NCI-H510A treated with DMSO at 0.1 percent for 48 hours (cell line): ENCODE data around the gene NRCAM.
A peak's percentile ranks its signal among the peaks of the same experiment; 100 is the strongest.

Experiments used
- DNase-seq: peaks from one replicate; lab custom pipeline; 2025; lab: John Stamatoyannopoulos, UW

The NRCAM gene

DNA sequence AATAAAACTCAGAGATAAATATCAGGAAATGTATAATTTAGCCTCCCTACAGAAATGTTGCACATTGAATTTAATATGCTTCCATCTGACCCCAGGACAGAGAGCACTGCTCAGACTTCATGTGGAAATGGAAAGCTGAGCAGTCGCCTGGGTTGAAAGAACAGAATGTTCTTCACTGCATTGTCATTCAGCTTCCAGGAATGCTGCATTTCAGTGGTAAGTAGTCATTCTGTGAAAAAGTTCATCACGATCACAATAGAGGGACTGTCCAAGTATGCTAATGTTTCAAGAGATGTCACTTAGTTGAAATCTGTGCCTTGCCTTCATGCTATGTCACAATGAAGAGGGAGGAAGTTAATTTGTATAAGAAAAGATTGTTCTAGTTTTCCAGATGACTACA lies 147.3 kb downstream of the NRCAM start:
- DNase-seq: no peak

DNA sequence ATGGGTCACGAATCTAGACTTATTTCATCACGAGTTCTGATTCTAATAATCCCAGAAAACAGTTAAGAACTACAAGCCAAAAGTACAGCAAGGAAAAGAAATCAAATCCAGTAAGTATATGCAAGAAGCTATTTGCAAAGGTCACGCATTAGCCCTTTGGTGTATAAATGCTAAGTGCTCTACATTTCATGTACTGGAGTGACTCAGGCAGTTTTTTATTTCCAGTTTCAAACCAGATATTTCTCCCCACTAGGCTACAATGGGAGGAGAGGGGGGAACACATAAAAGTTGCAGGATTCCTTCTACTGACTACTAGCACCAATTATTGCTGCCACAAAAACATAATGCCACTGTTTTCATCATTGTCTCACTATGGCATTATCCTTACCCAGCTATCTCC lies 148.0 kb downstream of the NRCAM start:
- DNase-seq: no peak

DNA sequence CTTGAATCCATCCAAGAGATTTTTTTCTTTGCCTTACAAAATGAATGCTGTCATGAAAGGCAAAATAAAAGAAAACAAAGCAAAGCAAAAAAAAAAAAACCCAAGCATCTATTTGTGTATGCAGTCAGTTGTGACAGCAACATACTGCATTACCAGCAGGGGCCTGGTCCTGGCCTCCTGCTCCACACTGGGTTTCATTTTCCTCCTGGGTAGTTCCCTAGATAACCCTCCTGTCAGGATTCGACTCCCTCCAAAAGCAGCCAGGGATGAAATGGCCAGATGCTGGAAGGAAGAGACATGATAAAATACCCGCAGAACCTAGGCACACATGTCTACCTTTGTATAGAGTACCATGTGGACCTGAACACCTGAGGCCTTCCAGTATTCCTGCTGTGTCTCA lies 148.6 kb downstream of the NRCAM start:
- DNase-seq: no peak

DNA sequence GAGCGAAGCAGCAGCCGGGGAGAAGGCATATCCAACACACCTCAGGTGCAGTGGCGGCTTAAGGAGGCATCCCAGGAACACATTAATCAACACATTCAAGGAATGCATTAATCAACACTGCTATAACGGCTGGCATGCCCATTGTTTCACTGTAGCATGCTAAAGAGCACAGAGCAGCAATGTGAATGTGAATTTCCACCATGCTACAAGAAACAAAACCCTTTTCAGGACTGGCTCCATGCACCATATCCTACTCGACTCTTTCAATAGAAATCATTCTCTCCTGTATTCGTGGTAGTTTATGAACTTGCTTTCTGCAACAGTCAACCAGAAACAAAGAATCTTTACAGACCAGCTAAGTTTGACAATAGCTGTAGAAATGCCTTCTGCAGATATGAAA lies 149.0 kb downstream of the NRCAM start:
- no peak for DNase-seq

DNA sequence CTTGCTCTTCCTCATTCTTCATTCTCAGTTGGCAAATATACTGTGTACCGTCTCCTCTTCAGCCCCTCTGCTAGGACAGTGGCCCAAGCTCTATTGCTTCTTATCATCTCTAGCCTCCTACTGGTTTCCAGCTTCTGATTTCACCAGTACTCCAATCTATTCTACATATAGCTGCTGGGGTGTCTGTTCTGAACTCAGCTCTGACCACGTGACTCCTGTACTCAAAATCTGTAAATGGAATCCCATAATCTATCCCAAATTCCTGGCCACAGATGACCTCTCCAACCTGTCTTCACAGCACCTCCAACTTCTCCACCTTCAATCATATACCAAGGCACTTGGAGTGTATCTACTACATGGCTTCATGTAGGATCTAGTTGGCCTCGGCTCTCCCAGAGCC lies 152.9 kb downstream of the NRCAM start:
- DNase-seq: no peak

DNA sequence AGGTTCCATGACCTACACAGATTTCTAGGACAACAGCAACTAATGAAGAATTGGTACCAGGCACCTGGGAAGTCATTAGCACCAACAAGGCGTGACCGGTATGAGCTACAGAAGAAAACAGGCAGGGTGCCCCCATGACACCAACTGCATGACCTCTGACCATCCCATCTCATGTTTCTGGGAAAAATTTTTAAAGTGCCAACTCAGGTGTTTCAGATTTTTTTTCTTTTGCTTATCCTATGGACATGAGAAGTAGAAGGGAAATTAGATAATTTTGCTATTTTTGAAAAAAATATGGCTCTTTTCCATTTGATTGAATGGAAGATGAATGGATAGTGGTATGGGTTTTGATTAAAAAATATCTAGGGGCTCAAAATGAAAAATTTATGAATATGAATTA lies 154.8 kb downstream of the NRCAM start:
- no peak for DNase-seq

DNA sequence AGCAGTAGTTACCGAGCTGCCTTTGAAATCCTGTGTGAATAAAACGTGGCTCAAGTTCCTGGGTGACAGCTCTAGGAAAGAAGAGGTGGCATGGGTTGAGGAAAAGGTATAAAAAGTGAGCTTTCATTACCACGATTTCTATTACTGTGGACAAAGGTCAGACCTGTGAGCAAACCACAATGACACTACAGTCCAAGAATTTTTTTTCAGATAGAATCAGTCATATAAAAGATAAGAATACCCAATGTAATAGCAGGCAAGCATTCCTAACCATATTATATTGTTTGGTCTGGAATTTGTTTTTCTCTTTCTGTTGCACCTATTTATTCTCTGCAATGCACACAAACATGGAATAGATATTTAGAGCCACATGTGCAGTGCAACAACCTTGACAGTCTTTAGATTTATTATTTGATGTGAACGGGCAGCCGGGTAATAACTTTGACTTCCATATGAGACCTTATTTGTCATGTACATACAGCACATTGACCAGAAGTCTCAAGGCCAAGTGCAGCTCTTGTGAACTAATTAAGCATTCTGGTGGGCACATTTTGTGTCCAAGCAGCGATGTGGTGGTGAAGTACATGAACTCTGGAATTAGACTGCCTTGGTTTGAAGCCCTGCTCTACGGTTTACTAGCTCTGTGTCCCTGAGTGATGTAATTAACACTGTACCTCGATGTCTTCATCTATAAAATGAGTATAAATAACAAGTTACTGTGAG lies 156.8 kb downstream of the NRCAM start:
- no peak for DNase-seq

DNA sequence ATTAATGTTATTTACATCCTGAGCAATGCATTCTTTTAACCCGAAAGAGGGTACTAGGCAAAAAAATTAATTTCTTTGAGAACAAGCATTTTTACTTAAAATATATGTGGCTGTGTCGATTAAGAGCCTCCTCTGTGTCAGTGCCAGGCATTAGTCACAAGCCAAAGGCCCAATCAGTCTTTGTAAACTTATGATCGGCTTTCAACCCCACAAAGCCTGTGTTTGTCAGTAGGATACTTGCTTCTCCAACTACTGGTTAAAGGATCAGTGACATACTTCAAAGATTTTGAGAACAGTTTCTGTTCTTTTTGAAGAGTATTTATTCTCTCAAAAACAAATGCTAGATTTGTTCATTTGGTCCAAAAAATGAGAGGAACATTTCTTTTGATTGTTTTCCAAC lies 159.3 kb downstream of the NRCAM start:
- DNase-seq: no peak

DNA sequence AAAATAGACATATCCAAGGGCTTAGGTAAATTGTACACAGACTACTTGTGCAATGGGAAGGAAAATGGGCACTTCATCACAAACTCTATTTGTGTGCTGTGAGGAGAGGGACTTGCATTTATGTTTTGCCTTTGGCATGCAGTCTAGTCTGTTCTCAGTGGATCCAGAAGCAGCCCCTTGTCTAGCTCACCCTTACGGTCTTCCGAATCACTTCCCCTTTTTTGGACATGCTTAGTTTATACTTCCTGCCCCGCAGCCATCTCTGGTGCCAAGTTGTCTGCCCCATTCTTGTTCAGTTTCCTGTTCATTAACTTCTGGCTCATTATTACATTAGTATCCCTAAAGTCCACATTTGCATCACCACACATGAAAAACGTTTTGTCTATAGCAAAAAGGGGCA lies 161.6 kb downstream of the NRCAM start:
- no peak for DNase-seq

DNA sequence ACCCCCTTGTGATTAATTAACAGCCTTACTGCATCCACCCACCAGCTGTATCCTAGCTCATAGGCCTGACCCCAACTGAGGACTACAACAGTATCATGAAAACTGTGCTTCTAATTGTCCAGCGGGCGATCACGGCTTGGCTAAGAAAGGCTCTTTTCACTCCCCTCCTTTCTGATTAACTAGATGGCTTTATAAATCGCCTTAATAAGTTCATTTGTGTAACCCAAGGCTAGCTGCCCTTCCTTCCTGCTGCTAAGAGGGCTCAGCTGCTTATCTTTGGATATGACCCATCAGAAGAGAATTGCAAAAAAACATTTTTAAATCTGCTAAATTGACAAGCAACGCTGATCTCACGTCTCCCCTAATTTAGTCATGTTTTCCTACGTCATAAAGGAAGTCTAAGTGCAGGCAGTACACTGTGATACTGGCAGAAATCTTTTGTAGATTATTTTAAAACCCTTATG lies 163.1 kb downstream of the NRCAM start:
- DNase-seq: no peak

DNA sequence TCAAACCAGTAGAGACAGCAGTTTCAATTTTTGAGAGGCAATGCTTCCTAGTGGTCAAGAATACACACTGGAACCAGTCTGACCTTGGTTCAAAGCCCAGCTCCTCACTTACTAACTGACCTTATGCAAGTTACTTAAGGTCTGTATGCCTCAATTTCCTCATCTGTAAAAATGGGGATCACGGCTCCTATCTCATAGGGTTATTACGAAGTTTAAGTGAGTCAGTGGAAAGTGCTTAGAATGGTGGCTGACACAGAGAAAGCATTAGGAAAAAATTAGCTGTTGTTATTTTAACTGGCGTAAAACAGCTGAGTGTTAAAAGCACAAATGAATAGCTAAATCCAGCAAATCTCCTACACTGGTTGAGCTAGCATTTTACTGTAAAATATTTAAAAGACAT lies 163.7 kb downstream of the NRCAM start:
- DNase-seq: no peak

DNA sequence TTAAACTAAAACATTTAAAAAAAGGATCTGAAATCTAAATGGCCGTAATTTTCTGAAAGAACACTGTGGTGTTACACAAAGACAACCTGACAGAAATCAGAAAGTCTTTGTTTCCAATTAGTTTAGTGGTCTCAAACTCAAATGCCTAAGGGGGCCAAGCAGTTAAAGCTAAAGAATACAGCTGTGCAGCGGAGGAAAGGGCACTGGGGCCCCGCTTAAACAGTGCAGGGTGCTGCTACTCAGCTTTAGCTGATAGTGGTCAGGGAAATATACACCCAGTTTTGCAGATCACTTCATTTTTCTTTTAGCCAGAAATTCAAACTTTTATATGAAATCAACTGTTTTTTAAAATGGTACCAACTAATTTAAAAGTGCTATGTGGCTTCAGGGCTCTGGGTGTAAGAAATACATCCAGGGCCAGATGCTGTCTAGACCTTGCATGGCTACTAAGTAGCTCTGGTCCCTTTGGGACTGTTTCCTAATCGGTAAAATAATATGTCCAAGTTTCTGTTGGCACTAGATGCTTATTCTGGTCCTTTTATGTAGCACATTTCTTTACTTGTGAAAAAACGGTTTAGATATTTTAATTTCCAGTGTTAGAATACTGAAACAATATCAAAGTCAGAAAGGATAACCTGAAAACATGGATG lies 164.3 kb downstream of the NRCAM start:
- DNase-seq: no peak

DNA sequence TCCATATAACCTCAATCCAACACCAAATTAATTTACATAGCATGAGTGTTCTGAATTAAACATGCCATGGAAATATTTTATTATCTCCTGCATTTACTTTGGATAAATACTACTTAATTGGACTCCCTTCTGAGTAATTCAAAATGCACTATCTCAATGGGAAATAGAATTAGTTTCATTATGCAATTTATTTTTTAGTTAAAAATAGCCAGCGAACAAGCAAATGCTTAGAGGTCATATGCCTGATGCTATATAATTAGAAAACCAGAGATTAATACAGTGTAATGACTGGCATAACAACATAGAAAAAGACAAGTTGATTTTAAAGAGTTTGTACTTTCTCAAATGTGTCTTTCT lies 165.1 kb downstream of the NRCAM start:
- DNase-seq: no peak

DNA sequence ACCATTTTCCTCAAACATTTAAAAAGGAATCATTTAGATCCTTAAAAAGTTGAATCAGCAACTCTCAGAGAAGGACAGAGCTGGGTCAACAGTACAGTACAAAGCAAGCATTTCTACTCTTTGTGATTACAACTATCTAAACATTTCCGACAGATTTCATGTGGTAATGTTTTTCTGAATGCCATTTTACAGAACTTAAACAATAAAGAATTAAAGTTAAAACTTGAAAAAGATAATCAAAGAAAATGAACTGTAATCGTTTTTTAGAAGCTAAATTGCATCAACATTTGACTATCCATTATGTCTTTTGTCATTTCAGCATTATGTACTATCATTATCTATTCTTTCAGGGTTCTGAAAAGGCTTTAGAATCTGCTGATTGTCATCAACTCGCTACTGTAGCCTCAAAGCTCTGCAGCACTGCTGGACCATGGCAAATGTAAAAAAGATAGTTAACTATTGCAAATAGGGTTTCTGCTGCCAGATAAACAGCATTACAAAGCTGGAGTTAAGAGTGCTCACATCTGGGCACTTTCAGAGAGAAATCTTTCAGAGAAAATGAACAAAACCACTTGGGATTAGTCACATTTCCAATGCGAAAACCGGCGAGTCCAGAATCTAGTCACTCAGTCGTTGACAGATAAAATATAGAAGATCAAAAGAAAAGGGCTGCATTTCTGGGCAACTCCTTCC lies 165.6 kb downstream of the NRCAM start:
- DNase-seq: no peak

DNA sequence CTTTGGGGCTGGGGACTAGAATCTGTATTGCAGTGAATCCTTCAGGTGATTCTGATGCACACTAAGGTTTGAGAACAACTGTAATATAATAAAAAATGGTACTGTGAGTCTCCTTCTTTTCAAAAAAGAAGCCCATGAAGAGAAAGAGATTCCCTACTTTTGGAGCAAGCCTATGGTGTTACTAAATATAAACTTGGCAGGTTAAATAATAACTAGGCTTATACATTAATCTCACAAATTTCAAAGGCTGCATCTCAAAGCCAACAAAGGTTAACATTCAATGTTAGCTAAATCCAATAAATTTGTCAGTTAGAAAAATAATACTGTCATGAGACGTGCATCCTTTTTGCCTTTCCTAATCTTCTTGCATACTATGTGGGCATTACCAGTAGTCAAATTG lies 166.4 kb downstream of the NRCAM start:
- DNase-seq: no peak

DNA sequence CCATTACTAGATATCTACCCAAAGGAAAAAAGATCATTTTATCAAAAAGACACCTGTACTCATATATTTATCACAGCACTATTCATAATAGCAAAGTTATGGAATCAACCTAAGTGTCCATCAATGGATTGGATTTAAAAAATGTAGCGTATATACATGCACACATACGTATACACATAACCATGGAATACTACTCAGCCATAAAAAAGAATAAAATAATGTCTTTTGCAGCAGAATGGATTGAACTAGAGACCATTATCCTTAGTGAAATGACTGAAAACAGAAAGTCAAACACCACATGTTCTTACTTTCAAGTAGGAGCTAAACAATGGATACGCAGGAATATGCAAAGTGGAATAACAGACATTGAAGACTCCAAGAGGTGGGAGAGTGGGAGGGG lies 168.4 kb downstream of the NRCAM start:
- no peak for DNase-seq

DNA sequence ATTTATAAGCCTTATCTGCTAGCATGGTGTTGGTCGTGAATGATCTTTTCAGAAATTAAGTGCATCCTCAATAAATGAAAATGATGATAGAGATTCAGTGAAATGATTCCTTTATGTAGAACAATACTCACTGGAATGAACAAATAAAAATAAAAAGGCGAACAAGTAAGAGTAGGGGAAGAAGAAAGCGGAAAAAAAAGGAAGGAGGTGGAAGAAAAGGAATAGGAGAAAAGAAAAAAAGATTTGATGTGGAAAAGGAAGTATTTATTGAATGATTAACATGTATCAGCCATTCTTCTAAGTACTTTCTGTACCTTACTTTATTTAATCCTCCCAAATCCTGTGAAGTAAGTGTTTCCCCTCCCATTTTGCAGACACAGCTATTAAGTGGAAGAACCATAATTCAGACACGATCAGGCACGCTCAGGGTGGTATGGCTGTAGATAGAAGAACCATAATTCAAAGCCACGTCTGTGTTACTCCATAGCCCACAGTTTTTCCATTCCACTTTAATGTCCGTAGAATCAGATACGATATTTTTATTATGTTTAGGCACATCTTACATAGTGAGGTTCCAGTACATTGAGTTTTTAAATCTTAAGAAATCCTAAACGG lies 169.8 kb downstream of the NRCAM start:
- DNase-seq: peak; percentile 31

DNA sequence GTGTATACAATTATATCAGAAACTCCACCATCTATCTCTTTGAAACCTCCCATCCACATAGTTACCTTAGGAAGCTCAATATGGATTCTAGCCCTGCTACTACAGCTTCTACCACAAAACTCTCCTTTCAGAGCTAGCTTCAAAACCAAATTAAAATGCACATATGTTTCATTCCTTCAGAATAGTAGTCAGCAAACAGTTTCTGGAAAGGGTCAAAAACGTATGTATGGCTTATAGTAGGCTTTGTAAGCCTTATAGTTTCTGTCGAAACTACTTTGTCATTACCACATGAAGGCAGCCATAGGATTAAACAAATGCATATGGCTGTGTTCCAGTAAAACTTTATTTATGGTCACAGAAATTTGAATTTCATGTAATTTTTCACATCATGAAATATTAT lies 170.5 kb downstream of the NRCAM start:
- no peak for DNase-seq

DNA sequence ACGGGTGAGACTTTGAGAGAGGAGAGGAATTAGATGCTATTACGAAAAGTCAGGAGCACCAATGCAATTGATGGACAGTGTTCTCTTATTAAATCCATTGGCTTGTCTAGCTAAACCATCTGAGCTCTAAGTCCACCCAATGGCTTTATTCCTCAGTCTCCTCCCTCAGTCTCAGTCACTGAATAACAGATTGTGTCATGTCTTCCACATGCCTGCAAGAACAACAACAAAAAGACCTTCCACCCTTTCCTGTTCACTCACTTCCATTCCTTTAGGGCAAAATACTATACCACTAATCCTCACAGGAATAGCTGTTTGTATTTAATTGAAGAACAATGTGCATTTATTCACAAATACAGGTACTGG lies 171.2 kb downstream of the NRCAM start:
- no peak for DNase-seq

DNA sequence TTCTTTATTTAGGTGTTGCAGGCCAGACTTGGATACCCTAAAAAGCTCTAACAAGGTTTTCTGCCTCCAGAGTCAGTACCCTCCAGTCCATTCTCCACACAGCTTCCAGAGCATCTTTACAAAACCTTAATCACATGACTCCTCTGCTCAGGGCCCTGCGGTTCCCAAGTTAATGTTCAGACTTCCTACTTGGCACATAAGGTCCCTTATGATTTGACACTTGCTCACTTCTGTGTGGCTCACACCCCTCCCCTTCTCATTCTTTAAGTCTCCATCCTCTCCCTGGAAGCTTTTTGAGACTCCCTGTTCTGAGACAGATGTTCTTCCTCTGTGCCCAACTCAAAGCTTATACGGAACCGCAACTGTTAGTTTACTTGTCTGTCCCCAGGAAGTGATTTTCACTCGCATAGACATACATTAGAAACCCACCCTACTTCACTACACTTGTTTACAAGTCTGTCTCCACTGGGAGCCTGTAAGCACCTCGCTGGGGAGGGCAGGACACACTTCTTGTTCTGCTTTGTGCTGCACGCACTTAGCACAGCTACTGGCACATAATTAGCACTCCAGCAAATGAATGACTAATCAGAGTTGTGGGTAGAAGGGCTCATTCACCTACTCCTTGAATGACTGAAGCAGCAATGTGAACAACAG lies 171.8 kb downstream of the NRCAM start:
- DNase-seq: no peak

DNA sequence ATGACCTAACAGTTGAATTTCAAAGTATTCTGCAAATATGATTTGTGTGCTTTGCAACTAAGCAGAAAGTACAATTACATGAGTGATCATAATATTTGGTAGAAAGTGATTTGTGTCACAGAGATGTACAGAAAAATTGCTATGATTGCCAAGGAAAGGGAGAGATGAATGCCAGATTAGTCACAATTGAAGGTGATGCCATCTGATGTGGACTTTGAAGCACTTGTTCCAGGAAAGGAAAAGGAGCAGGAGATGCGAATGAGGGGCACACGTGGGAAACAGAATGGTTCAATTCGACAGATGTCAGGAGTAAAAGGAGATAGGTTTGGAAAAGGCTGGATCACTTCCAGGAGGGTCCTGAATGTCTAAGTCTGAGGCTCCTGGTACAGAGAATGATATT lies 173.0 kb downstream of the NRCAM start:
- no peak for DNase-seq

DNA sequence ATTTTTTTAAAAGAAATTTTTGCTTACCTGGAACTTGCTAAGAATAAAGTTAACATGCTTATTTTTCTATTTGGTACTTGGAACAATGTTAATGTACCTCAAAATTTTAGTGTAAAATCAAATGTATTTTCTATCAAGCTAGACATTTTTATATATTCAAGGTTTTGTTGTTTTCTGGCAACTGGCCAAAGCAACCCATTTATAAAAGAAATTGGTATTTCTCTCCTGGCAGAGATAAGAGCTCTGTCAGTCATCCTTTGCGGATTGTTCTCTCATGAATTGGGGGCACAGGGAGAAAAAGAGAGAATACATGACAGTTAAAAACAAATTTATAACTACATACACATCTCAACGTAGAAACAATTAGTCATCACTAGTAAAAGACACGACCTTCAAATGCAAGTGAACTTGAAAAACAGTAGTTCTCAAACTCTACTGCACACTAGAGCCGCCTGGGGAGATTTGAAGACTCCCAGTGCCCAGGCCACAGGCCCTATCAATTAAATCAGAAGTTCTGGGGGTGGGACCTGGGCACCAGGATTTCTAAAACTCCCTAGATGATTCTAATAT lies 173.7 kb downstream of the NRCAM start:
- no peak for DNase-seq
